ENCODE results near the gene DAPK1. TPM values are rescaled to one million over a fixed set of nuclear protein-coding genes. Genes with fewer than 3 reads are reported as not detected.
A peak's percentile ranks its signal among the peaks of the same experiment; 100 is the strongest.
"Not testable (repeated sequence)": the region's sequence is repeated elsewhere in the genome, so short reads cannot be mapped to it uniquely, and the experiment has no call there.

Gene DAPK1
- total and polyA plus RNA-seq, 5 experiments from 2014 or later: 0.55 to 1.9 (median 0.55) TPM; not detected in 2

GRCh38 chr9:87500491-87501270 is 3.0 kb downstream of the DAPK1 start:
- Mint-ChIP-seq H3K36me3 (no peaks in the 10 kb centered on the region), H3K27me3 (peaks cover 26 to 62% (median 29%) of the 10 kb centered on the region in 5 donors), H3K4me3 (peak overlapping the region in 1 of 10 donors; percentile 42), H3K9me3 (no peaks in the 10 kb centered on the region), H3K4me1 (peaks cover 0 to 29% (median 8%) of the 10 kb centered on the region in 4 donors), H3K27ac (no peak overlapping the region)
- POLR2A ChIA-PET: no interaction called here
- DNase-seq (no peak), ATAC-seq (no peak)

- DNase-seq, H3K9me3 Mint-ChIP-seq, H3K27ac Mint-ChIP-seq, POLR2A ChIA-PET, H3K4me3 Mint-ChIP-seq, ATAC-seq, H3K36me3 Mint-ChIP-seq: not testable (repeated sequence)
- peaks cover 0 to 29% (median 8%) of the 10 kb centered on the region in 4 donors for H3K4me1 Mint-ChIP-seq
- peaks cover 23 to 56% (median 25%) of the 10 kb centered on the region in 5 donors for H3K27me3 Mint-ChIP-seq
Measured at GRCh38 chr9:87501271-87501656, 3.6 kb downstream of the DAPK1 start.

GRCh38 chr9:87501806-87502205 is 4.1 kb downstream of the DAPK1 start:
- Mint-ChIP-seq H3K36me3 (no peaks in the 10 kb centered on the region), H3K27me3 (peaks cover 18 to 55% (median 25%) of the 10 kb centered on the region in 5 donors), H3K4me1 (peaks cover 0 to 29% (median 8%) of the 10 kb centered on the region in 4 donors), H3K9me3 (no peaks in the 10 kb centered on the region), H3K4me3 (no peak overlapping the region), H3K27ac (no peak overlapping the region)
- DNase-seq: no peak
- no peak for ATAC-seq
- POLR2A ChIA-PET: no interaction called here

- H3K36me3 Mint-ChIP-seq: no peaks in the 10 kb centered on the region
- H3K27me3 Mint-ChIP-seq: peaks cover 12 to 49% (median 20%) of the 10 kb centered on the region in 5 donors
- peaks cover 0 to 23% (median 5%) of the 10 kb centered on the region in 4 donors for H3K4me1 Mint-ChIP-seq
- ATAC-seq: no peak
- no peak overlapping the region for H3K27ac Mint-ChIP-seq
- no peak overlapping the region for H3K4me3 Mint-ChIP-seq
- no peak for DNase-seq
- POLR2A ChIA-PET: no interaction called here
- no peaks in the 10 kb centered on the region for H3K9me3 Mint-ChIP-seq
Measured at GRCh38 chr9:87502391-87503221, 4.9 kb downstream of the DAPK1 start.

- ATAC-seq: no peak
- Mint-ChIP-seq H3K4me3 (no peak overlapping the region), H3K27me3 (peaks cover 11 to 48% (median 20%) of the 10 kb centered on the region in 5 donors), H3K27ac (no peak overlapping the region), H3K36me3 (no peaks in the 10 kb centered on the region), H3K9me3 (no peaks in the 10 kb centered on the region), H3K4me1 (peaks cover 0 to 23% (median 4%) of the 10 kb centered on the region in 4 donors)
- POLR2A ChIA-PET: no interaction called here
- no peak for DNase-seq
Measured at GRCh38 chr9:87503430-87503829, 5.8 kb downstream of the DAPK1 start.

- POLR2A ChIA-PET: no interaction called here
- DNase-seq (no peak), ATAC-seq (no peak)
- Mint-ChIP-seq H3K4me1 (peaks cover 0 to 21% (median 3%) of the 10 kb centered on the region in 4 donors), H3K9me3 (no peaks in the 10 kb centered on the region), H3K27ac (no peak overlapping the region), H3K4me3 (no peak overlapping the region), H3K27me3 (peaks cover 7 to 43% (median 18%) of the 10 kb centered on the region in 5 donors), H3K36me3 (no peaks in the 10 kb centered on the region)
Measured at GRCh38 chr9:87503927-87504326, 6.3 kb downstream of the DAPK1 start.

GRCh38 chr9:87504938-87505337 is 7.3 kb downstream of the DAPK1 start:
- no peak overlapping the region for H3K4me3 Mint-ChIP-seq
- H3K36me3 Mint-ChIP-seq: no peaks in the 10 kb centered on the region
- H3K27ac Mint-ChIP-seq: no peak overlapping the region
- no peaks in the 10 kb centered on the region for H3K9me3 Mint-ChIP-seq
- DNase-seq (no peak), ATAC-seq (no peak)
- H3K4me1 Mint-ChIP-seq: peaks cover 0 to 18% (median 0%) of the 10 kb centered on the region in 4 donors
- POLR2A ChIA-PET: no interaction called here
- peaks cover 3 to 33% (median 15%) of the 10 kb centered on the region in 5 donors for H3K27me3 Mint-ChIP-seq

- no peak for DNase-seq
- ATAC-seq: no peak
- H3K27me3 Mint-ChIP-seq: peaks cover 3 to 22% (median 11%) of the 10 kb centered on the region in 5 donors
- POLR2A ChIA-PET: no interaction called here
- H3K27ac Mint-ChIP-seq: no peak overlapping the region
- no peak overlapping the region for H3K4me3 Mint-ChIP-seq
- H3K4me1 Mint-ChIP-seq: peaks cover 0 to 9% (median 0%) of the 10 kb centered on the region in 4 donors
- no peaks in the 10 kb centered on the region for H3K36me3 Mint-ChIP-seq
- H3K9me3 Mint-ChIP-seq: no peaks in the 10 kb centered on the region
Measured at GRCh38 chr9:87505869-87506678, 8.4 kb downstream of the DAPK1 start.

- Mint-ChIP-seq H3K27me3 (peaks cover 2 to 15% (median 9%) of the 10 kb centered on the region in 5 donors), H3K9me3 (no peaks in the 10 kb centered on the region), H3K27ac (no peak overlapping the region), H3K4me3 (no peak overlapping the region), H3K4me1 (peaks cover 0 to 6% (median 0%) of the 10 kb centered on the region in 4 donors), H3K36me3 (no peaks in the 10 kb centered on the region)
- no peak for DNase-seq
- POLR2A ChIA-PET: no interaction called here
- ATAC-seq: no peak
Measured at GRCh38 chr9:87507576-87507975, 9.9 kb downstream of the DAPK1 start.

GRCh38 chr9:87510252-87510683 is 12.6 kb downstream of the DAPK1 start:
- H3K36me3 Mint-ChIP-seq: no peaks in the 10 kb centered on the region
- H3K9me3 Mint-ChIP-seq: no peaks in the 10 kb centered on the region
- H3K4me1 Mint-ChIP-seq: peaks cover 0 to 3% (median 0%) of the 10 kb centered on the region in 4 donors
- peaks cover 0 to 5% (median 0%) of the 10 kb centered on the region in 5 donors for H3K27me3 Mint-ChIP-seq
- no peak overlapping the region for H3K27ac Mint-ChIP-seq
- POLR2A ChIA-PET: no interaction called here
- ATAC-seq (no peak), DNase-seq (no peak)
- no peak overlapping the region for H3K4me3 Mint-ChIP-seq

GRCh38 chr9:87512311-87512710 is 14.6 kb downstream of the DAPK1 start:
- no peaks in the 10 kb centered on the region for H3K9me3 Mint-ChIP-seq
- no peak for ATAC-seq
- peaks cover 0 to 11% (median 0%) of the 10 kb centered on the region in 5 donors for H3K27me3 Mint-ChIP-seq
- DNase-seq: no peak
- H3K36me3 Mint-ChIP-seq: no peaks in the 10 kb centered on the region
- H3K27ac Mint-ChIP-seq: no peak overlapping the region
- peaks cover 0 to 15% (median 0%) of the 10 kb centered on the region in 4 donors for H3K4me1 Mint-ChIP-seq
- POLR2A ChIA-PET: no interaction called here
- H3K4me3 Mint-ChIP-seq: no peak overlapping the region

GRCh38 chr9:87513161-87513560 is 15.5 kb downstream of the DAPK1 start:
- Mint-ChIP-seq H3K36me3 (no peaks in the 10 kb centered on the region), H3K27me3 (peaks cover 0 to 11% (median 0%) of the 10 kb centered on the region in 5 donors), H3K4me1 (peaks cover 0 to 22% (median 0%) of the 10 kb centered on the region in 4 donors)

More at GRCh38 chr9:87513161-87513560, 15.5 kb downstream of the DAPK1 start:
- POLR2A ChIA-PET: no interaction called here
- Mint-ChIP-seq H3K27ac (no peak overlapping the region), H3K4me3 (no peak overlapping the region), H3K9me3 (no peaks in the 10 kb centered on the region)
- ATAC-seq (no peak), DNase-seq (no peak)
